ENCODE measurements around the gene PPP1R7.

The PPP1R7 gene

GRCh38 chr2:241198381-241199279 lies 48.4 kb downstream of the PPP1R7 start:
- DNase-seq = no peak

- DNase-seq = no peak
Observed at GRCh38 chr2:241199286-241199685, 49.0 kb downstream of the PPP1R7 start.

- no peak for DNase-seq
Observed at GRCh38 chr2:241199897-241200821, 49.9 kb downstream of the PPP1R7 start.

- no peak for DNase-seq
Observed at GRCh38 chr2:241200822-241201395, 50.6 kb downstream of the PPP1R7 start.

- DNase-seq = no peak
Observed at GRCh38 chr2:241201445-241202267, 51.4 kb downstream of the PPP1R7 start.

- no peak for DNase-seq
Observed at GRCh38 chr2:241202268-241202585, 52.0 kb downstream of the PPP1R7 start.

- DNase-seq = no peak
Observed at GRCh38 chr2:241202681-241203080, 52.4 kb downstream of the PPP1R7 start.

GRCh38 chr2:241203218-241204009 lies 53.1 kb downstream of the PPP1R7 start:
- no peak for DNase-seq

- no peak for DNase-seq
Observed at GRCh38 chr2:241204010-241204384, 53.7 kb downstream of the PPP1R7 start.

- DNase-seq = no peak
Observed at GRCh38 chr2:241204490-241204889, 54.2 kb downstream of the PPP1R7 start.

- DNase-seq = no peak
Observed at GRCh38 chr2:241205086-241205485, 54.8 kb downstream of the PPP1R7 start.

- DNase-seq = no peak
Observed at GRCh38 chr2:241207151-241207550, 56.9 kb downstream of the PPP1R7 start.

- DNase-seq = no peak
Observed at GRCh38 chr2:241207641-241208040, 57.4 kb downstream of the PPP1R7 start.

- no peak for DNase-seq
Observed at GRCh38 chr2:241208058-241208457, 57.8 kb downstream of the PPP1R7 start.

- DNase-seq = no peak
Observed at GRCh38 chr2:241209271-241209670, 59.0 kb downstream of the PPP1R7 start.

- DNase-seq = no peak
Observed at GRCh38 chr2:241211276-241211675, 61.0 kb downstream of the PPP1R7 start.

- no peak for DNase-seq
Observed at GRCh38 chr2:241213041-241213440, 62.8 kb downstream of the PPP1R7 start.

- no peak for DNase-seq
Observed at GRCh38 chr2:241213567-241213966, 63.3 kb downstream of the PPP1R7 start.

- DNase-seq = no peak
Observed at GRCh38 chr2:241214209-241214608, 63.9 kb downstream of the PPP1R7 start.

- no peak for DNase-seq
Observed at GRCh38 chr2:241214766-241215165, 64.5 kb downstream of the PPP1R7 start.

- no peak for DNase-seq
Observed at GRCh38 chr2:241215421-241215820, 65.2 kb downstream of the PPP1R7 start.

All from NCI-H187 treated with DMSO at 0.1 percent for 48 hours (cell line).